Measurements from ENCODE around the gene MELK. TPM values are rescaled to one million over a fixed set of nuclear protein-coding genes. Genes with fewer than 3 reads are reported as not detected.

MELK gene
- polyA plus RNA-seq, 3 donors: 0.08 TPM; not detected in 2

DNA sequence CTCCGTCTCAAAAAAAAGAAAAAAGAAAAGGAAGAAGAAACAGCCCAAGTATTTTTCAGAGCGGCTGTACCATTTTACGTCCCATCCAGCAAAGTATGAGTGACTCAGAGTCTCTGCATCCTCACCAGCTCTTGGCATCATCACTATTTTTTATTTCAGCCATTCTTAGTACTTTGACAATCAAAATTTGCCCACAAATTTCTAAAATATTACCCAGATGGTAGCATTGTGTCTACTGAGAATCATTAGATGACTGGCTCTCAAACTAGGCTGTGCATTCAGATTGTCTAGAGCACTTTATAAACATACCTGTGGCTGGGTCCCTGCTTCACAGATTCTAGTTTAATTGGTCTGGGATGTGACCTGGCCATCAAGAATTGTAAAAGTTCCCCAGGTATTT is 21.6 kb upstream of the MELK start:
- Histone ChIP-seq H3K9ac (ENCODE audit: insufficient read depth, low read length, poor library complexity, severe bottlenecking) (no peak overlapping the region), H4K20me1 (ENCODE audit: insufficient read depth, low read length) (no peaks in the 10 kb centered on the region), H3K27ac (ENCODE audit: low read depth in 1 of 2, low read length in 2 of 2) (no peak overlapping the region), H2AFZ (ENCODE audit: insufficient read depth, low read depth, low read length, poor library complexity, severe bottlenecking) (no peak overlapping the region), H3K4me2 (replicated peaks; ENCODE audit: extremely low read depth, low read length, poor library complexity, severe bottlenecking) (no peak overlapping the region), H3K4me3 (replicated peaks in 1 of 3; ENCODE audit: low read depth in 2 of 3, low read length in 3 of 3) (no peak overlapping the region), H3K79me2 (ENCODE audit: insufficient read depth, low read length) (no peaks in the 10 kb centered on the region), H3K27me3 (ENCODE audit: control insufficient read depth in 2 of 2, insufficient read depth in 2 of 2, low read length in 2 of 2) (no peaks in the 10 kb centered on the region), H3K36me3 (replicated peaks in 1 of 2; ENCODE audit: control insufficient read depth in 1 of 2, insufficient read depth in 2 of 2, low read length in 2 of 2) (no peaks in the 10 kb centered on the region), H3K4me1 (ENCODE audit: control insufficient read depth in 1 of 2, insufficient read depth in 2 of 2, low read length in 2 of 2) (peaks cover 5 to 7% of the 10 kb centered on the region in 2 donors), H3K9me3 (replicated peaks in 1 of 2; ENCODE audit: control insufficient read depth in 1 of 2, insufficient read depth in 1 of 2, low read length in 2 of 2) (no peaks in the 10 kb centered on the region)
- DNase-seq: no peak
- Mint-ChIP-seq H3K4me1 (peaks cover 13% of the 10 kb centered on the region), H3K9me3 (peaks cover 0 to 2% (median 0%) of the 10 kb centered on the region in 7 donors), H3K36me3 (no peaks in the 10 kb centered on the region), H3K27me3 (ENCODE audit: low read depth in 3 of 3) (peaks cover 0 to 2% (median 1%) of the 10 kb centered on the region in 3 donors), H3K27ac (no peak overlapping the region), H3K4me3 (no peak overlapping the region)
- no CpG with 5 or more reads among the region's 3 CpGs for WGBS (ENCODE audit: insufficient coverage)
- intact Hi-C loops (cut with micrococcal nuclease): no loop called here
- TF ChIP-seq, protein P1, sequence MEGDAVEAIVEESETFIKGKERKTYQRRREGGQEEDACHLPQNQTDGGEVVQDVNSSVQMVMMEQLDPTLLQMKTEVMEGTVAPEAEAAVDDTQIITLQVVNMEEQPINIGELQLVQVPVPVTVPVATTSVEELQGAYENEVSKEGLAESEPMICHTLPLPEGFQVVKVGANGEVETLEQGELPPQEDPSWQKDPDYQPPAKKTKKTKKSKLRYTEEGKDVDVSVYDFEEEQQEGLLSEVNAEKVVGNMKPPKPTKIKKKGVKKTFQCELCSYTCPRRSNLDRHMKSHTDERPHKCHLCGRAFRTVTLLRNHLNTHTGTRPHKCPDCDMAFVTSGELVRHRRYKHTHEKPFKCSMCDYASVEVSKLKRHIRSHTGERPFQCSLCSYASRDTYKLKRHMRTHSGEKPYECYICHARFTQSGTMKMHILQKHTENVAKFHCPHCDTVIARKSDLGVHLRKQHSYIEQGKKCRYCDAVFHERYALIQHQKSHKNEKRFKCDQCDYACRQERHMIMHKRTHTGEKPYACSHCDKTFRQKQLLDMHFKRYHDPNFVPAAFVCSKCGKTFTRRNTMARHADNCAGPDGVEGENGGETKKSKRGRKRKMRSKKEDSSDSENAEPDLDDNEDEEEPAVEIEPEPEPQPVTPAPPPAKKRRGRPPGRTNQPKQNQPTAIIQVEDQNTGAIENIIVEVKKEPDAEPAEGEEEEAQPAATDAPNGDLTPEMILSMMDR (IDR thresholded peaks at IDR 0.05): no peak

DNA sequence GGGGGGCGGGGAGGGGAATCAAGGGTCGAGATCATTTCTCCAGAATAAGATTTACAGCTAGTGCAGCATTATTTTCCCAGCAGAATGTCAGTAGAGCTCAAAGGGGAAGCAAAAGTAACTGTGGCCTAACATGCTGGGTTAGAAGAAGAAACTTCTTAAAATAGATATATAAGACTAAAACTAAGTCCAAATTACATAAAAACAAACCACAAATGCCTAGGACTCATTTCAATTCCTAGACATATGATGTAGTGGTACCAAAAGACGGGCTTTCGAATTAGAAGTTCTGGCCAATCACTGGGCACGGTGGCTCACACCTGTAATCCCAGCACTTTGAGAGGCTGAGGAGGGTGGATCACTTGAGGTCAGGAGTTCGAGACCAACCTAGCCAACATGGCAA is 20.8 kb upstream of the MELK start:
- peak overlapping the region in 2 of 7 donors; percentile 18 to 81 for H3K27ac Mint-ChIP-seq

More for the DNA sequence above, 20.8 kb upstream of the MELK start:
- Histone ChIP-seq H3K9me3 (replicated peaks in 1 of 2; ENCODE audit: control insufficient read depth in 1 of 2, insufficient read depth in 1 of 2, low read length in 2 of 2) (no peaks in the 10 kb centered on the region), H4K20me1 (ENCODE audit: insufficient read depth, low read length) (no peaks in the 10 kb centered on the region), H3K9ac (ENCODE audit: insufficient read depth, low read length, poor library complexity, severe bottlenecking) (no peak overlapping the region), H3K4me2 (replicated peaks; ENCODE audit: extremely low read depth, low read length, poor library complexity, severe bottlenecking) (no peak overlapping the region), H3K4me3 (replicated peaks in 1 of 3; ENCODE audit: low read depth in 2 of 3, low read length in 3 of 3) (no peak overlapping the region), H3K79me2 (ENCODE audit: insufficient read depth, low read length) (no peaks in the 10 kb centered on the region), H3K36me3 (replicated peaks in 1 of 2; ENCODE audit: control insufficient read depth in 1 of 2, insufficient read depth in 2 of 2, low read length in 2 of 2) (no peaks in the 10 kb centered on the region), H2AFZ (ENCODE audit: insufficient read depth, low read depth, low read length, poor library complexity, severe bottlenecking) (peak overlapping the region; percentile 4), H3K27ac (ENCODE audit: low read depth in 1 of 2, low read length in 2 of 2) (no peak overlapping the region), H3K4me1 (ENCODE audit: control insufficient read depth in 1 of 2, insufficient read depth in 2 of 2, low read length in 2 of 2) (peaks cover 5 to 7% of the 10 kb centered on the region in 2 donors), H3K27me3 (ENCODE audit: control insufficient read depth in 2 of 2, insufficient read depth in 2 of 2, low read length in 2 of 2) (no peaks in the 10 kb centered on the region)
- Mint-ChIP-seq H3K4me1 (peaks cover 13% of the 10 kb centered on the region), H3K36me3 (no peaks in the 10 kb centered on the region), H3K9me3 (peaks cover 0 to 2% (median 0%) of the 10 kb centered on the region in 7 donors), H3K27me3 (ENCODE audit: low read depth in 3 of 3) (peaks cover 0 to 2% (median 1%) of the 10 kb centered on the region in 3 donors), H3K4me3 (no peak overlapping the region)
- DNase-seq: no peak
- WGBS (ENCODE audit: insufficient coverage): no CpG with 5 or more reads among the region's 6 CpGs
- TF ChIP-seq, protein P1 (IDR thresholded peaks at IDR 0.05): no peak
- intact Hi-C loops (cut with micrococcal nuclease): no loop called here
